ENCODE measurements around the gene MCRIP1.
A peak's percentile ranks its signal among the peaks of the same experiment; 100 is the strongest.

Gene MCRIP1

DNA sequence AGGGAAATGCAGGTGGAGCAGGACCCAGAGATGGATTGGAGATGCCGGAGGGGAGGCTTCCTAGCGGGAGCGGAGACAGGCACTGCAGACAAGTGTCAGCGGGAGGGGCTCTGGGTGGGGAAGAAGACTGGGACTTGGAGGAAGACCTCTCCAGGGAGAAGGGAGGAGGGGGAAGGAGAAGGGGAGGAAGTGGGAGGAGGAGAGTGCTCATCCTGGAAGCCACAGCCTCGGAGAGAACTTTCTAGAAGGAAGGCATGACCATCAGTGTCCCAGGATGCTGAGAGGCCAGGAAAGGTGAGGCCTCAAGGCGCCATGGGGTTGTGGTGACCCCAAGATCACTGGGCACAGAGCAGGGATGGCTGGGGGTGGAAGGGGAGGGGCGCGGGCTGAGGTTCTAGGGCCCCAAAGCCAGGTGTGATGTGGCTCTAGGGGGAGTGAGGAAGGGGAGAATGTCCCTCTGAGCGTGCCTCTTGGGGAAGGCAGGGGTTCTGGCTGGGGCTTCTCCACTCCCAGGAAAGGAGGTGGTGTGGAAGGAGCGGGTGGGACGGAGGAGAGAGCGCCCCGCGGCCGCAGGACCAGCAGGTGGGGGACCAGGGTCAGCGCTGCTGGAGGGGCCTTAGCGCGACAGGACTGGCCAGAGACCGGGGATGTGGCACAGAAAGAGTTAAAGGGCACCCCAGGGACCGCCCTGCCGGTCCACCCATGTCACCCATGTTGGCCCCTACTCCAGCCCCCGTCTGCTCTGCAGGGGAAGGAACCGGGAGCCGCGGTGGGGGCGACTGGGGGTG, 30.0 kb downstream of the MCRIP1 start:
- peaks cover 5% of the 10 kb centered on the region for H3K27me3 ChIP-seq (ENCODE audit: insufficient read depth, low read depth, severe bottlenecking)
- DNase-seq, result no peak
- no peak overlapping the region for H3K27ac ChIP-seq
- peaks cover 13% of the 10 kb centered on the region for H3K9me3 ChIP-seq (ENCODE audit: severe bottlenecking)
- peak overlapping the region; percentile 37 for H3K4me3 ChIP-seq (ENCODE audit: low read depth, low read length)
- TF ChIP-seq, protein P1, sequence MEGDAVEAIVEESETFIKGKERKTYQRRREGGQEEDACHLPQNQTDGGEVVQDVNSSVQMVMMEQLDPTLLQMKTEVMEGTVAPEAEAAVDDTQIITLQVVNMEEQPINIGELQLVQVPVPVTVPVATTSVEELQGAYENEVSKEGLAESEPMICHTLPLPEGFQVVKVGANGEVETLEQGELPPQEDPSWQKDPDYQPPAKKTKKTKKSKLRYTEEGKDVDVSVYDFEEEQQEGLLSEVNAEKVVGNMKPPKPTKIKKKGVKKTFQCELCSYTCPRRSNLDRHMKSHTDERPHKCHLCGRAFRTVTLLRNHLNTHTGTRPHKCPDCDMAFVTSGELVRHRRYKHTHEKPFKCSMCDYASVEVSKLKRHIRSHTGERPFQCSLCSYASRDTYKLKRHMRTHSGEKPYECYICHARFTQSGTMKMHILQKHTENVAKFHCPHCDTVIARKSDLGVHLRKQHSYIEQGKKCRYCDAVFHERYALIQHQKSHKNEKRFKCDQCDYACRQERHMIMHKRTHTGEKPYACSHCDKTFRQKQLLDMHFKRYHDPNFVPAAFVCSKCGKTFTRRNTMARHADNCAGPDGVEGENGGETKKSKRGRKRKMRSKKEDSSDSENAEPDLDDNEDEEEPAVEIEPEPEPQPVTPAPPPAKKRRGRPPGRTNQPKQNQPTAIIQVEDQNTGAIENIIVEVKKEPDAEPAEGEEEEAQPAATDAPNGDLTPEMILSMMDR (IDR thresholded peaks at IDR 0.05; ENCODE audit: low read depth, low read length), result no peak
- no peaks in the 10 kb centered on the region for H3K36me3 ChIP-seq

DNA sequence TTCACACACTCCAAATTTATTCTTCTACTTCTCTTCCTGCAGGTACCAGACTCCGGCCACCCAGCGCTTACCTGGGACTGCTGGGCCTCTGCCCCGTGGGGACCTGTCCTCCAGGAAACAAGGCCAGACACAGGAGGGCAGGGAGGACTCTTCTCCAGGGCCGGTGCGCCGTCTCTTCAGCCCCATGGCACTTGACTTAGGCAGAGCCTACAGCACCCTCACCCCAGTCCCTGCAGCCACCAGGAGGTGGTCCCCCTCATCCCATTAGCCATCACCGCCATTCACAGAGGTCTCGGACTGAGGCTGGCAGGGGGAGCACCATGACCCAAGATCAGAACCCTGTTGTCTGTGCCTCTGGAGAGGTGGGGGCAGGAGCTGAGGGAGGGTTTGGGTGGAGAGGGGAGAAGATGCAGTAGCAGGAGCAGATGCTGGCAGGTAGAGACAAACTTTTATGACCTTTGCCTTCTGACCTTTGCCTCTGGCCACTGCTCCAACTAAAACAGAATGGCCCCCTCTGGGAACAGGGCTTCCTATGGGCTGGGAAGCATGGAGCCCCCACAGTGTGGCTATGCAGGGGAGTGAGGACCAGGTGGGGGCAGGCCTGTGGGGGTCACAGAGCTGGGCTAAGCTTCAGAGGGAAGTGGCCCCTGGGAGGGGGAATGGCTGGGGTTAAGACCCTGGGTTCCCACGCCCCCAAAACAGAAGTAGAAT, 30.9 kb downstream of the MCRIP1 start:
- H3K27me3 ChIP-seq (ENCODE audit: insufficient read depth, low read depth, severe bottlenecking), result peaks cover 5% of the 10 kb centered on the region
- no peak for DNase-seq
- no peak overlapping the region for H3K4me3 ChIP-seq (ENCODE audit: low read depth, low read length)
- H3K36me3 ChIP-seq, result no peaks in the 10 kb centered on the region
- TF ChIP-seq, protein P1 (IDR thresholded peaks at IDR 0.05; ENCODE audit: low read depth, low read length), result no peak
- peaks cover 13% of the 10 kb centered on the region for H3K9me3 ChIP-seq (ENCODE audit: severe bottlenecking)
- H3K27ac ChIP-seq, result no peak overlapping the region

DNA sequence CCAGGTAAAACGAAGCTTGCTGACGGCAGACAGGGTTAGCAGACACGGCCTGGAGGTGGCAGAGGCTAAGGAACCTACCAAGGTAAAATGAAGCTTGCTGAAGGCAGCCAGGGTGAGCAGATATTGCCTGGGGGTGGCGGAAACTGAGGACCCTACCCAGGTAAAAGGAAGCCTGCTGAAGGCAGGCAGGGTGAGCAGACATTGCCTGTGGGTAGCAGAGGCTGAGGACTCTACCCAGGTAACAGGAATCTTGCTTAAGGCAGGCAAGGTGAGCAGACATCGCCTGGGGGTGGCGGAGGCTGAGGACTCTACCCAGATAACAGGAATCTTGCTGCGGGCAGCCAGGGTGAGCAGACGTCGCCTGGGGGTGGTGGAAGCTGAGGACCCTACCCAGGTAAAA, 31.8 kb downstream of the MCRIP1 start:
- H3K27me3 ChIP-seq (ENCODE audit: insufficient read depth, low read depth, severe bottlenecking), result peaks cover 5% of the 10 kb centered on the region
- no peak for DNase-seq
- H3K4me3 ChIP-seq (ENCODE audit: low read depth, low read length), result no peak overlapping the region
- H3K36me3 ChIP-seq, result no peaks in the 10 kb centered on the region
- no peak overlapping the region for H3K27ac ChIP-seq
- TF ChIP-seq, protein P1 (IDR thresholded peaks at IDR 0.05; ENCODE audit: low read depth, low read length), result no peak
- peaks cover 13% of the 10 kb centered on the region for H3K9me3 ChIP-seq (ENCODE audit: severe bottlenecking)

DNA sequence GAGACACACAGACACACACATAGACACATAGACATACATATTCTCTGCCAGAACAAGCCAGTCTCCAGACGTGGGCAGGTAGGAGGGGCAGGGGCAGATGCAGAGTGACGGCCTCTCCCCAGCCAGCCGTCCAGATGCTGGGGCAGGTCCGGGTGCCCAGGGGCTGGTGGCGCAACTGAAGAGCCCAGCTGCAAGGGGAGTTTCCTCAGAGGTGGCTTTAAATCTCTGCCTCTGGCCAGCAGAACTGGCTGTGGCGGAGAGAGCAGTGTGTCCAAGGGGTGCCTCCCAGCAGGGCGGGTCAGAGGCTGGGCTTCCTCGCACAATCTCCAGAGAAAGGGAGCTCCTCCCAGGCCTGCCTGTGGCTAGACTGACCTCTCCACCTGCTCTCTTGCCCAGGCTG, 38.6 kb downstream of the MCRIP1 start:
- peak; percentile 47 for DNase-seq

DNA sequence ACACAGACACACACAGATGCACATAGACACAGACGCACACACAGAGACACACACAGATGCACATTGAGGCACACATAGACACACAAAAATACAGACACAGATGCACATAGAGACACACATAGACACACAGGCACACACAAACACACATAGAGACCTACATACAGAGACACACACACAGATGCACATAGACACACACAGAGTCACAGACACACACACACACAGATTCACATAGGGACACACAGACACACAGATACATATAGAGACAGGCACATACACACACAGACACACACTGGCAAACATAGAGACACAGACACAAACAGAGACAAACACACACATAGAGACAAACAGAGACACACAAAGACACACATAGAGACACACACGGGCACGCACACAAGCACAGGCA, 39.0 kb downstream of the MCRIP1 start:
- TF ChIP-seq, protein P1 (IDR thresholded peaks at IDR 0.05; ENCODE audit: low read depth, low read length), result no peak
- H3K27me3 ChIP-seq (ENCODE audit: insufficient read depth, low read depth, severe bottlenecking), result no peaks in the 10 kb centered on the region
- H3K4me3 ChIP-seq (ENCODE audit: low read depth, low read length), result no peak overlapping the region
- DNase-seq, result no peak
- H3K27ac ChIP-seq, result no peak overlapping the region
- no peaks in the 10 kb centered on the region for H3K36me3 ChIP-seq
- H3K9me3 ChIP-seq (ENCODE audit: severe bottlenecking), result peaks cover under 1% of the 10 kb centered on the region

More for the DNA sequence above, 38.6 kb downstream of the MCRIP1 start:
- Histone ChIP-seq H3K36me3 (no peaks in the 10 kb centered on the region), H3K27me3 (ENCODE audit: insufficient read depth, low read depth, severe bottlenecking) (no peaks in the 10 kb centered on the region), H3K9me3 (ENCODE audit: severe bottlenecking) (peaks cover 5% of the 10 kb centered on the region), H3K27ac (no peak overlapping the region), H3K4me3 (ENCODE audit: low read depth, low read length) (no peak overlapping the region)
- TF ChIP-seq, protein P1 (IDR thresholded peaks at IDR 0.05; ENCODE audit: low read depth, low read length), result no peak
